Neural cell (in vitro differentiated cells): ENCODE results near the gene IDH3B. TPM values are rescaled to one million over a fixed set of nuclear protein-coding genes. Genes with fewer than 3 reads are reported as not detected.

Source experiments
- H2AFZ ChIP-seq: fragments of 200-600, 300-800 bp; sonication (generic), shearing (Covaris generic); 2 replicates; pipeline ENCODE4 v1.6.0; 2014; ENCODE audit warnings: low read depth, mild to moderate bottlenecking, antibody characterized with exemption, low read length, moderate library complexity
- H3F3A ChIP-seq: fragments of 200-600 bp; shearing (Covaris generic); 2 replicates; pipeline ENCODE4 v1.6.1; 2016; ENCODE audit warnings: mild to moderate bottlenecking, moderate library complexity, mixed read lengths, antibody characterized with exemption, low read length; ENCODE audit not compliant: insufficient read depth, poor library complexity, severe bottlenecking
- H3K27ac ChIP-seq: fragments of 200-600, 300-800 bp; sonication (generic), shearing (Covaris generic); 2 replicates; pipeline ENCODE4 v1.5.1; 2014; ENCODE audit warnings: mild to moderate bottlenecking, low read length, moderate library complexity
- H3K27me3 ChIP-seq: fragments of 300-800, 200-600 bp; sonication (generic), shearing (Covaris generic); 2 replicates; pipeline ENCODE4 v1.6.0; 2014; ENCODE audit warnings: mild to moderate bottlenecking, low read depth, low read length, moderate library complexity; ENCODE audit not compliant: insufficient read depth
- H3K36me3 ChIP-seq: fragments of 300-800, 200-600 bp; sonication (generic), shearing (Covaris generic); 2 replicates; pipeline ENCODE4 v1.5.1; 2014; ENCODE audit warnings: mild to moderate bottlenecking, antibody characterized with exemption, low read length, moderate library complexity; ENCODE audit not compliant: insufficient read depth
- H3K4me2 ChIP-seq: fragments of 300-800, 200-600 bp; sonication (generic), shearing (Covaris generic); 2 replicates; pipeline ENCODE4 v1.6.0; 2014; ENCODE audit warnings: mild to moderate bottlenecking, low read length
- H3K4me3 ChIP-seq: fragments of 300-800, 200-600 bp; sonication (generic), shearing (Covaris generic); 2 replicates; pipeline ENCODE4 v1.5.1; 2014; ENCODE audit warnings: mild to moderate bottlenecking, low read length, moderate library complexity
- H3K79me2 ChIP-seq: fragments of 200-600 bp; shearing (Covaris generic); replicated peaks from 2 replicates; pipeline ENCODE4 v1.6.0; 2014; ENCODE audit warnings: mild to moderate bottlenecking, low read length, moderate library complexity; ENCODE audit not compliant: insufficient read depth
- H3K9ac ChIP-seq: fragments of 300-800, 200-600 bp; sonication (generic), shearing (Covaris generic); 2 replicates; pipeline ENCODE4 v1.6.1; 2016; ENCODE audit warnings: mild to moderate bottlenecking, low read length, mixed read lengths
- H3K9me2 ChIP-seq: fragments of 200-600 bp; shearing (Covaris generic); 2 replicates; pipeline ENCODE4 v1.6.1; 2016; ENCODE audit warnings: mild to moderate bottlenecking, low read length, mixed read lengths; ENCODE audit not compliant: insufficient read depth
- H3K9me3 ChIP-seq: fragments of 200-600, 300-800 bp; sonication (generic), shearing (Covaris generic); 2 replicates; pipeline ENCODE4 v1.6.1; 2016; ENCODE audit warnings: mild to moderate bottlenecking, mixed run types, low read length, moderate library complexity, mixed read lengths
- H4K20me1 ChIP-seq: fragments of 200-600 bp; shearing (Covaris generic); 2 replicates; pipeline ENCODE4 v1.6.1; 2016; ENCODE audit warnings: mild to moderate bottlenecking, mixed run types; ENCODE audit not compliant: insufficient read depth
- CTCF ChIP-seq: fragments of 450-650 bp; IDR thresholded peaks from 2 replicates; pipeline ENCODE4 v1.5.1; 2014; ENCODE audit warnings: antibody characterized with exemption, mild to moderate bottlenecking, moderate library complexity; ENCODE audit not compliant: poor library complexity, severe bottlenecking
- EP300 ChIP-seq: fragments of 450-650 bp; conservative IDR thresholded peaks from 2 replicates; pipeline ENCODE4 v1.6.1; 2014; ENCODE audit warnings: antibody characterized with exemption, mild to moderate bottlenecking, moderate library complexity; ENCODE audit not compliant: poor library complexity, severe bottlenecking
- EZH2 ChIP-seq: fragments of 200-600, 300-800 bp; shearing (Covaris generic), sonication (generic); IDR thresholded peaks from 2 replicates; pipeline ENCODE4 v1.6.1; 2014; ENCODE audit warnings: antibody characterized with exemption, low read length, borderline replicate concordance, mild to moderate bottlenecking; ENCODE audit not compliant: insufficient read depth, poor library complexity, severe bottlenecking
- MXI1 ChIP-seq: fragments of 450-650 bp; conservative IDR thresholded peaks from 2 replicates; pipeline ENCODE4 v1.6.1; 2014; ENCODE audit warnings: antibody characterized with exemption, mild to moderate bottlenecking; ENCODE audit not compliant: poor library complexity, severe bottlenecking
- POLR2AphosphoS5 ChIP-seq: IDR thresholded peaks from 2 replicates; pipeline ENCODE4 v1.6.1; 2012
- RAD21 ChIP-seq: fragments of 450-650 bp; conservative IDR thresholded peaks from 2 replicates; pipeline ENCODE4 v1.6.1; 2014; ENCODE audit warnings: antibody characterized with exemption, mild to moderate bottlenecking, moderate library complexity
- REST ChIP-seq: IDR thresholded peaks from 2 replicates; pipeline ENCODE4 v1.6.1; 2012; ENCODE audit warnings: borderline replicate concordance
- SMC3 ChIP-seq: fragments of 450-650 bp; conservative IDR thresholded peaks from 2 replicates; pipeline ENCODE4 v1.6.1; 2014; ENCODE audit warnings: antibody characterized with exemption, mild to moderate bottlenecking, moderate library complexity; ENCODE audit not compliant: poor library complexity
- TAF1 ChIP-seq: IDR thresholded peaks from 2 replicates; pipeline ENCODE4 v1.6.1; 2012; ENCODE audit warnings: low read depth
- polyA plus RNA-seq: library from polyadenylated mRNA; depleted of rRNA; stranded (reverse); fragments of >200 nt; gene quantifications from 2 replicates; pipeline ENCODE4 v1.2.3, GENCODE V29; 2014

Gene IDH3B
- polyA plus RNA-seq, 1 donor from 2014 or later = 307 TPM

- Histone ChIP-seq H2AFZ (no peak overlapping the region), H3K9ac (no peak overlapping the region), H3K27ac (no peak overlapping the region), H4K20me1 (no peaks in the 10 kb centered on the region), H3K4me3 (no peak overlapping the region), H3K9me3 (no peaks in the 10 kb centered on the region), H3K27me3 (no peaks in the 10 kb centered on the region), H3F3A (no peaks in the 10 kb centered on the region), H3K36me3 (no peaks in the 10 kb centered on the region), H3K4me2 (no peak overlapping the region), H3K79me2 (no peaks in the 10 kb centered on the region), H3K9me2 (no peaks in the 10 kb centered on the region)
- TF ChIP-seq SMC3 (no peak), CTCF (no peak), TAF1 (no peak), EP300 (no peak), REST (no peak), RAD21 (no peak), POLR2AphosphoS5 (no peak), MXI1 (no peak), EZH2 (no peak)
These were observed 44.0 kb upstream of the IDH3B start for GRCh38 chr20:2708073-2708415.

GRCh38 chr20:2707353-2708072 lies 43.5 kb upstream of the IDH3B start:
- H3K9me3 ChIP-seq = no peaks in the 10 kb centered on the region
- no peak overlapping the region for H2AFZ ChIP-seq
- no peak overlapping the region for H3K27ac ChIP-seq
- H3K4me2 ChIP-seq = no peak overlapping the region
- H3K79me2 ChIP-seq = no peaks in the 10 kb centered on the region
- H3K36me3 ChIP-seq = no peaks in the 10 kb centered on the region
- no peak overlapping the region for H3K4me3 ChIP-seq
- H3K27me3 ChIP-seq = no peaks in the 10 kb centered on the region
- H3K9ac ChIP-seq = no peak overlapping the region
- H3K9me2 ChIP-seq = no peaks in the 10 kb centered on the region
- H4K20me1 ChIP-seq = no peaks in the 10 kb centered on the region
- TF ChIP-seq EP300 (no peak), REST (no peak), CTCF (no peak), SMC3 (no peak), RAD21 (no peak), POLR2AphosphoS5 (no peak), MXI1 (no peak), EZH2 (no peak), TAF1 (no peak)
- no peaks in the 10 kb centered on the region for H3F3A ChIP-seq
